Panc1 (cell line): ENCODE data around the gene CHRNG.

Source experiments
- POLR2AphosphoS5 ChIP-seq: IDR thresholded peaks from 2 replicates; pipeline ENCODE4 v1.6.1; 2012; ENCODE audit warnings: mild to moderate bottlenecking, low read depth, low read length, moderate library complexity
- TF ChIP-seq, protein P1 (sequence below): fragments of 450-650 bp; IDR thresholded peaks from 2 replicates; pipeline ENCODE4 v1.5.1; 2017; ENCODE audit warnings: mild to moderate bottlenecking

DNA sequence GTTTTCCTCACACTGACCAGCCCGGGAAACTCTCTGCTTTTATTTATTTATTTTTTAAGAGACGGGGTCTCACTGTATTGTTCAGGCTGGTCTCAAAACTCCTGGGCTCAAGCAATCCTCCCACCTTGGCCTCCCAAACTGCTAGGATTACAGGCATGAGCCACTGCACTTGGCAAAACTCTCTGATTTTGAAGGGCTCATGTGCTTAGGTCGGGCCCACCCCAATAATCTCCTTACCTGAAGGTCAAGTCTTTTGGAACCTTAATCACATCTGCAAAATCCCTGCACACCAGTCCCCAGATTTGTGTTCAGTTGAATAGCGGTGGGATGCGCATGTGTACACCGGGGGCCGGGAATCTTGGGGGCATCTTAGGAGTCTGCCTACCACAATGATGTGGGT is 44.2 kb upstream of the CHRNG start:
- TF ChIP-seq, protein P1, sequence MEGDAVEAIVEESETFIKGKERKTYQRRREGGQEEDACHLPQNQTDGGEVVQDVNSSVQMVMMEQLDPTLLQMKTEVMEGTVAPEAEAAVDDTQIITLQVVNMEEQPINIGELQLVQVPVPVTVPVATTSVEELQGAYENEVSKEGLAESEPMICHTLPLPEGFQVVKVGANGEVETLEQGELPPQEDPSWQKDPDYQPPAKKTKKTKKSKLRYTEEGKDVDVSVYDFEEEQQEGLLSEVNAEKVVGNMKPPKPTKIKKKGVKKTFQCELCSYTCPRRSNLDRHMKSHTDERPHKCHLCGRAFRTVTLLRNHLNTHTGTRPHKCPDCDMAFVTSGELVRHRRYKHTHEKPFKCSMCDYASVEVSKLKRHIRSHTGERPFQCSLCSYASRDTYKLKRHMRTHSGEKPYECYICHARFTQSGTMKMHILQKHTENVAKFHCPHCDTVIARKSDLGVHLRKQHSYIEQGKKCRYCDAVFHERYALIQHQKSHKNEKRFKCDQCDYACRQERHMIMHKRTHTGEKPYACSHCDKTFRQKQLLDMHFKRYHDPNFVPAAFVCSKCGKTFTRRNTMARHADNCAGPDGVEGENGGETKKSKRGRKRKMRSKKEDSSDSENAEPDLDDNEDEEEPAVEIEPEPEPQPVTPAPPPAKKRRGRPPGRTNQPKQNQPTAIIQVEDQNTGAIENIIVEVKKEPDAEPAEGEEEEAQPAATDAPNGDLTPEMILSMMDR = no peak
- TF ChIP-seq POLR2AphosphoS5 = no peak
